GM12872 (cell line): ENCODE data around the gene MORC4.

Experiments
- CTCF ChIP-seq: IDR thresholded peaks from 3 replicates; pipeline ENCODE4 v1.5.1; 2011; ENCODE audit warnings: low read depth, mild to moderate bottlenecking, low read length, moderate library complexity; ENCODE audit not compliant: insufficient read depth

The MORC4 gene

GRCh38 chrX:106964290-106964689, 35.7 kb downstream of the MORC4 start:
- TF ChIP-seq CTCF, result no peak

GRCh38 chrX:106963111-106963510, 36.9 kb downstream of the MORC4 start:
- TF ChIP-seq CTCF, result no peak

- no peak for TF ChIP-seq CTCF
Measured at GRCh38 chrX:106959901-106960300, 40.1 kb downstream of the MORC4 start.

- TF ChIP-seq CTCF, result no peak
Measured at GRCh38 chrX:106957856-106958255, 42.2 kb downstream of the MORC4 start.

- no peak for TF ChIP-seq CTCF
Measured at GRCh38 chrX:106955004-106955772, 44.8 kb downstream of the MORC4 start.

- TF ChIP-seq CTCF, result no peak
Measured at GRCh38 chrX:106954041-106954440, 46.0 kb downstream of the MORC4 start.

GRCh38 chrX:106952988-106953387, 47.0 kb downstream of the MORC4 start:
- TF ChIP-seq CTCF, result peak; percentile 15; the same call in 1 of the 3 replicates
